Activated CD4-positive, CD25-positive, alpha-beta regulatory T cell treated with anti-CD3 and anti-CD28 coated beads, Interleukin-2, amount 50 U/mL, for 72 hours (primary cell): Measurements from ENCODE around the gene ADORA2B.
"Not testable (repeated sequence)": the region's sequence is repeated elsewhere in the genome, so short reads cannot be mapped to it uniquely, and the experiment has no call there.

Experiments
- DNase-seq: peaks from one replicate; pipeline ENCODE4 v3.0.0; 2021

Gene ADORA2B

GRCh38 chr17:15957206-15957605 lies 12.3 kb downstream of the ADORA2B start:
- no peak for DNase-seq

GRCh38 chr17:15957608-15958307 lies 12.8 kb downstream of the ADORA2B start:
- no peak for DNase-seq

GRCh38 chr17:15958484-15958854 lies 13.5 kb downstream of the ADORA2B start:
- DNase-seq = no peak

GRCh38 chr17:15963670-15964110 lies 18.8 kb downstream of the ADORA2B start:
- DNase-seq = no peak

GRCh38 chr17:15965528-15965927 lies 20.6 kb downstream of the ADORA2B start:
- no peak for DNase-seq

GRCh38 chr17:15966183-15966878 lies 21.4 kb downstream of the ADORA2B start:
- DNase-seq = no peak

GRCh38 chr17:15966879-15967248 lies 21.9 kb downstream of the ADORA2B start:
- DNase-seq = no peak

GRCh38 chr17:15967706-15968399 lies 22.9 kb downstream of the ADORA2B start:
- no peak for DNase-seq

- no peak for DNase-seq
Observed at GRCh38 chr17:15969463-15969862, 24.5 kb downstream of the ADORA2B start.

- DNase-seq = no peak
Observed at GRCh38 chr17:15970500-15970899, 25.6 kb downstream of the ADORA2B start.

- DNase-seq = no peak
Observed at GRCh38 chr17:15971098-15971678, 26.3 kb downstream of the ADORA2B start.

- no peak for DNase-seq
Observed at GRCh38 chr17:15971882-15972281, 27.0 kb downstream of the ADORA2B start.

GRCh38 chr17:15972497-15972951 lies 27.6 kb downstream of the ADORA2B start:
- DNase-seq = no peak

GRCh38 chr17:15973016-15973415 lies 28.1 kb downstream of the ADORA2B start:
- no peak for DNase-seq

- DNase-seq = no peak
Observed at GRCh38 chr17:15973834-15974233, 28.9 kb downstream of the ADORA2B start.

GRCh38 chr17:15977894-15978293 lies 33.0 kb downstream of the ADORA2B start:
- DNase-seq = no peak

GRCh38 chr17:15978606-15979005 lies 33.7 kb downstream of the ADORA2B start:
- no peak for DNase-seq

GRCh38 chr17:15979013-15979412 lies 34.1 kb downstream of the ADORA2B start:
- not testable (repeated sequence) for DNase-seq

- DNase-seq = no peak
Observed at GRCh38 chr17:15981208-15981607, 36.3 kb downstream of the ADORA2B start.

GRCh38 chr17:15981646-15982580 lies 37.0 kb downstream of the ADORA2B start:
- no peak for DNase-seq

GRCh38 chr17:15996322-15996721 lies 51.4 kb downstream of the ADORA2B start:
- DNase-seq = no peak

- no peak for DNase-seq
Observed at GRCh38 chr17:15998031-15998562, 53.2 kb downstream of the ADORA2B start.
